CD14-positive monocyte (primary cell): ENCODE measurements around the gene DET1. TPM values are rescaled to one million over a fixed set of nuclear protein-coding genes. Genes with fewer than 3 reads are reported as not detected.

Source experiments
- DNase-seq, 3 donors: peaks; one replicate each; pipeline ENCODE4 v3.0.0-alpha.2; 2011 to 2022
- H2AFZ ChIP-seq: 2 replicates; pipeline ENCODE4 v1.6.0; 2012; ENCODE audit warnings: mild to moderate bottlenecking, low read depth, low read length, inconsistent platforms; ENCODE audit not compliant: insufficient read depth, poor library complexity, severe bottlenecking
- H3K27ac ChIP-seq, 2 donors: 1 replicate in 1 of 2; 2 replicates in 1 of 2; pipeline ENCODE4 v1.5.1; 2012 to 2013; ENCODE audit warnings: low read length in 2 of 2, control low read depth in 1 of 2, inconsistent platforms in 1 of 2, low read depth in 1 of 2, mild to moderate bottlenecking in 1 of 2
- H3K27me3 ChIP-seq, 2 donors: one replicate each; pipeline versions ENCODE4 v1.6.0 to v1.6.1; 2011 to 2013; ENCODE audit warnings: low read length in 2 of 2; ENCODE audit not compliant: control insufficient read depth in 2 of 2, insufficient read depth in 2 of 2
- H3K36me3 ChIP-seq, 2 donors: replicated peaks in 1 of 2; 1 replicate in 1 of 2; 2 replicates in 1 of 2; pipeline versions ENCODE4 v1.5.1 to v1.6.1; 2012 to 2013; ENCODE audit warnings: low read length in 2 of 2, control low read depth in 1 of 2, inconsistent platforms in 1 of 2, mild to moderate bottlenecking in 1 of 2; ENCODE audit not compliant: insufficient read depth in 2 of 2, control insufficient read depth in 1 of 2
- H3K4me1 ChIP-seq, 2 donors: 1 replicate in 1 of 2; 2 replicates in 1 of 2; pipeline versions ENCODE4 v1.5.1 to v1.6.1; 2012 to 2013; ENCODE audit warnings: low read length in 2 of 2, control low read depth in 1 of 2, inconsistent platforms in 1 of 2, mild to moderate bottlenecking in 1 of 2, moderate library complexity in 1 of 2; ENCODE audit not compliant: insufficient read depth in 2 of 2, control insufficient read depth in 1 of 2
- H3K4me2 ChIP-seq: replicated peaks from 2 replicates; pipeline ENCODE3; 2012; ENCODE audit warnings: low read length, moderate library complexity, mild to moderate bottlenecking; ENCODE audit not compliant: poor library complexity, severe bottlenecking; ENCODE audit errors: extremely low read depth
- H3K4me3 ChIP-seq, 3 experiments: fragments of 200-600 bp in 1 of 3; sonication (generic) in 1 of 3; replicated peaks in 1 of 3; 1 replicate in 2 of 3; 2 replicates in 1 of 3; pipeline ENCODE4 v1.5.1; 2011 to 2013; ENCODE audit warnings: low read length in 3 of 3, mild to moderate bottlenecking in 3 of 3, control low read depth in 2 of 3, low read depth in 2 of 3, inconsistent platforms in 1 of 3, moderate library complexity in 1 of 3
- H3K79me2 ChIP-seq: 2 replicates; pipeline ENCODE4 v1.6.0; 2012; ENCODE audit warnings: mild to moderate bottlenecking, control low read depth, inconsistent platforms, low read length, moderate library complexity; ENCODE audit not compliant: insufficient read depth
- H3K9ac ChIP-seq: 2 replicates; pipeline ENCODE4 v1.6.0; 2017; ENCODE audit warnings: low read length, mild to moderate bottlenecking; ENCODE audit not compliant: insufficient read depth, poor library complexity, severe bottlenecking
- H3K9me3 ChIP-seq, 2 donors: replicated peaks in 1 of 2; 1 replicate in 1 of 2; 2 replicates in 1 of 2; pipeline versions ENCODE4 v1.5.1 to v1.6.1; 2012 to 2013; ENCODE audit warnings: low read length in 2 of 2, control low read depth in 1 of 2; ENCODE audit not compliant: control insufficient read depth in 1 of 2, insufficient read depth in 1 of 2
- H4K20me1 ChIP-seq: 2 replicates; pipeline ENCODE4 v1.6.0; 2012; ENCODE audit warnings: mild to moderate bottlenecking, low read length, control low read depth, moderate library complexity; ENCODE audit not compliant: insufficient read depth
- H3K27ac Mint-ChIP-seq, 7 donors: one replicate each; pipeline ENCODE4 v1.8.0; 2020; ENCODE audit warnings: mild to moderate bottlenecking in 7 of 7, mixed read lengths in 7 of 7, moderate library complexity in 6 of 7, inconsistent platforms in 2 of 7
- H3K27me3 Mint-ChIP-seq, 3 donors: one replicate each; pipeline ENCODE4 v1.8.0; 2021 to 2022; ENCODE audit warnings: low read depth in 3 of 3, mild to moderate bottlenecking in 3 of 3, mixed read lengths in 3 of 3, moderate library complexity in 3 of 3, inconsistent platforms in 1 of 3
- H3K36me3 Mint-ChIP-seq, 2 donors: one replicate each; pipeline ENCODE4 v1.8.0; 2020; ENCODE audit warnings: mixed read lengths in 2 of 2, inconsistent platforms in 1 of 2, mild to moderate bottlenecking in 1 of 2
- H3K4me1 Mint-ChIP-seq: one replicate; pipeline ENCODE4 v1.8.0; 2020; ENCODE audit warnings: mild to moderate bottlenecking, mixed read lengths
- H3K4me3 Mint-ChIP-seq, 2 donors: one replicate each; pipeline ENCODE4 v1.8.0; 2020; ENCODE audit warnings: mild to moderate bottlenecking in 2 of 2, mixed read lengths in 2 of 2, moderate library complexity in 1 of 2
- H3K9me3 Mint-ChIP-seq, 7 donors: one replicate each; pipeline ENCODE4 v1.8.0; 2020 to 2022; ENCODE audit warnings: mixed read lengths in 7 of 7, mild to moderate bottlenecking in 6 of 7, moderate library complexity in 6 of 7, inconsistent platforms in 2 of 7
- WGBS: methylation state at CpG from one replicate; pipeline ENCODE4 v1.1.5; 2013; ENCODE audit warnings: missing lambda C conversion rate; ENCODE audit not compliant: insufficient coverage; 5-methylcytosine and 5-hydroxymethylcytosine counted together
- intact Hi-C, 2 donors: fragments of 100-400 bp; cut with micrococcal nuclease; formaldehyde crosslinking; loops; one replicate each; pipeline versions ENCODE4 v1.15.0 to v1.15.1; 2023
- polyA plus RNA-seq, 3 donors: library from polyadenylated mRNA; depleted of rRNA in 1 of 3; unstranded in 2 of 3; stranded (reverse) in 1 of 3; fragments of 300-500 nt in 2 of 3; fragments of >200 nt in 1 of 3; fragmentation: Illumina TruSeq in 2 of 3; gene quantifications; 1 replicate in 2 of 3; 2 replicates in 1 of 3; pipeline ENCODE4 v1.2.3, GENCODE V29; 2012 to 2021
- TF ChIP-seq, protein P1 (sequence below): fragments of 200-600 bp; IDR thresholded peaks from one replicate; pipeline ENCODE4 v1.8.0; 2022; ENCODE audit warnings: antibody characterized with exemption, mild to moderate bottlenecking

The DET1 gene
- polyA plus RNA-seq, 3 donors, result 0.88 to 3.4 (median 1.8) TPM

DNA sequence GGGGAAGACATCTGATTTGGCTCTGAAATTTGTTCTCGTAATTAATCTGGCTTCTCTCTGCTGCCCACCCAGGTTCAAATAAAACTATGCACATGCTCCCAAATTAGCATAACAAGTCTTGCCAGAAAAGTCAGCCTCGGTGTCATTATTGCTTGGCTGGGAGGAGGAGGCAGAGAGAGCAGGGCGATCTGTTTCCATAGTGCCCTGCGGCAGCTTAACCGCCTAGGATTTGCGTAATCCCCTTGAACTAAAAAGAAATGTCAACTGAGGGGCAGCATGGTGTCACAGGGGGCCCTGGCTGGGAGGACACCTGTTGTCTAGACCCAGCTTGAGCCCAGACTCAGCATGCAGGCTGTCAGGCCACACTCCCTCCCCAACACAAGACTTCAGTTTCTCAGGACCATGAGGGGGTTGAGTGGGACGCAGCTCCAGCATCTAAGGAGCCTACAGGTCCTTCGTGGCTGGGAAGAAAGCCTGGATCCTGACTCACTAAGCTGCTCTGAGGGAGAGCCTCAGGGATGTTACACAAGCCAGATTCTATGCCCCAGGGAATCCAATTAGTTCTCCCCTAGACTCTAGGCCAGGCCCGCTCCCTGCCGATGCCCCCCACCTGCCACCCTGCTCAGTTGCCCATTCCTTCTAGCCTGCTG is 61.7 kb downstream of the DET1 start:
- Histone ChIP-seq H3K9ac (no peak overlapping the region), H3K27ac (no peak overlapping the region), H3K79me2 (no peaks in the 10 kb centered on the region), H3K4me1 (peaks cover 12 to 14% of the 10 kb centered on the region in 2 donors), H3K4me2 (no peak overlapping the region), H3K4me3 (no peak overlapping the region), H4K20me1 (no peaks in the 10 kb centered on the region), H3K36me3 (peaks cover 3 to 10% of the 10 kb centered on the region in 2 donors), H3K27me3 (no peaks in the 10 kb centered on the region), H2AFZ (no peak overlapping the region), H3K9me3 (no peaks in the 10 kb centered on the region)
- DNase-seq, result no peak
- no peak overlapping the region for H3K27ac Mint-ChIP-seq
- TF ChIP-seq, protein P1, sequence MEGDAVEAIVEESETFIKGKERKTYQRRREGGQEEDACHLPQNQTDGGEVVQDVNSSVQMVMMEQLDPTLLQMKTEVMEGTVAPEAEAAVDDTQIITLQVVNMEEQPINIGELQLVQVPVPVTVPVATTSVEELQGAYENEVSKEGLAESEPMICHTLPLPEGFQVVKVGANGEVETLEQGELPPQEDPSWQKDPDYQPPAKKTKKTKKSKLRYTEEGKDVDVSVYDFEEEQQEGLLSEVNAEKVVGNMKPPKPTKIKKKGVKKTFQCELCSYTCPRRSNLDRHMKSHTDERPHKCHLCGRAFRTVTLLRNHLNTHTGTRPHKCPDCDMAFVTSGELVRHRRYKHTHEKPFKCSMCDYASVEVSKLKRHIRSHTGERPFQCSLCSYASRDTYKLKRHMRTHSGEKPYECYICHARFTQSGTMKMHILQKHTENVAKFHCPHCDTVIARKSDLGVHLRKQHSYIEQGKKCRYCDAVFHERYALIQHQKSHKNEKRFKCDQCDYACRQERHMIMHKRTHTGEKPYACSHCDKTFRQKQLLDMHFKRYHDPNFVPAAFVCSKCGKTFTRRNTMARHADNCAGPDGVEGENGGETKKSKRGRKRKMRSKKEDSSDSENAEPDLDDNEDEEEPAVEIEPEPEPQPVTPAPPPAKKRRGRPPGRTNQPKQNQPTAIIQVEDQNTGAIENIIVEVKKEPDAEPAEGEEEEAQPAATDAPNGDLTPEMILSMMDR, result no peak
- no peaks in the 10 kb centered on the region for H3K9me3 Mint-ChIP-seq
- H3K27me3 Mint-ChIP-seq, result peaks cover 0 to 3% (median 1%) of the 10 kb centered on the region in 3 donors
- H3K36me3 Mint-ChIP-seq, result peaks cover 3 to 6% of the 10 kb centered on the region in 2 donors
- intact Hi-C loops, result no loop called here
- H3K4me1 Mint-ChIP-seq, result peaks cover 10% of the 10 kb centered on the region
- H3K4me3 Mint-ChIP-seq, result no peak overlapping the region
- WGBS, result 71% methylated on average over 5 of the region's 10 CpGs

DNA sequence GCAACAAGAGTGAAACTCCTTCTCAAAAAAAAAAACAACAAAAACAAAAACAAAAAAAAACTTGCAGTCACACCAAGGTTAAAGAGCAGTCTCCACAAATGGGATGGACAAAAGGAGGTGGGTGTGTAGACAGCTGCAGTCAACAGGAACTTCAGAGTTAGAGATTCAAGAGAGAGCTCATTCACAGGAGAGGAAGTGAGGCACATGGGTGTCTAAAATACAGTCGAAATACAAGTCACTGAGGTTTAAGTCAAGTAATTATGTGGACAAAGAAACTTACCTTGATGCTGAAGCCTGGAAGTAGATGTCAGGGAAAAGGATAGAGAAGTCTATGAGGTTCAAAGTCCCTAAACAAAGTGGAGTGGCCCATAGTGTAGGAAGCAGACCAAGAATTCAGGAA is 64.2 kb downstream of the DET1 start:
- H3K4me2 ChIP-seq, result no peak overlapping the region
- no peak overlapping the region for H3K4me3 ChIP-seq
- H3K79me2 ChIP-seq, result no peaks in the 10 kb centered on the region
- no peaks in the 10 kb centered on the region for H4K20me1 ChIP-seq
- peaks cover 16 to 34% of the 10 kb centered on the region in 2 donors for H3K36me3 ChIP-seq
- intact Hi-C loops, result no loop called here
- H3K4me3 Mint-ChIP-seq, result no peak overlapping the region
- TF ChIP-seq, protein P1, result no peak
- H3K36me3 Mint-ChIP-seq, result peaks cover 20 to 23% of the 10 kb centered on the region in 2 donors
- no peaks in the 10 kb centered on the region for H3K27me3 ChIP-seq
- WGBS, result no CpG with 5 or more reads among the region's 1 CpG
- H2AFZ ChIP-seq, result no peak overlapping the region
- peaks cover 2% of the 10 kb centered on the region for H3K4me1 Mint-ChIP-seq
- no peak for DNase-seq
- H3K4me1 ChIP-seq, result peaks cover 2 to 3% of the 10 kb centered on the region in 2 donors
- H3K27ac Mint-ChIP-seq, result no peak overlapping the region
- H3K9me3 ChIP-seq, result no peaks in the 10 kb centered on the region
- H3K9ac ChIP-seq, result no peak overlapping the region
- H3K27me3 Mint-ChIP-seq, result peaks cover 0 to 3% (median 0%) of the 10 kb centered on the region in 3 donors
- H3K9me3 Mint-ChIP-seq, result no peaks in the 10 kb centered on the region
- no peak overlapping the region for H3K27ac ChIP-seq
